Mononuclear cell (primary cell): ENCODE results near the gene SHH. TPM values are rescaled to one million over a fixed set of nuclear protein-coding genes. Genes with fewer than 3 reads are reported as not detected.

Source experiments
- H3K27me3 ChIP-seq: 2 replicates; pipeline ENCODE4 v1.6.0; 2011; ENCODE audit warnings: low read length, control low read depth; ENCODE audit not compliant: insufficient read depth
- H3K4me1 ChIP-seq: 2 replicates; pipeline ENCODE4 v1.5.1; 2011; ENCODE audit warnings: mild to moderate bottlenecking, low read length, control low read depth; ENCODE audit not compliant: insufficient read depth
- H3K4me3 ChIP-seq: 2 replicates; pipeline ENCODE4 v1.5.1; 2011; ENCODE audit warnings: mild to moderate bottlenecking, low read length, moderate library complexity
- H3K9me3 ChIP-seq: 2 replicates; pipeline ENCODE4 v1.5.1; 2011; ENCODE audit warnings: low read depth, mild to moderate bottlenecking, control low read depth, low read length
- total RNA-seq: library from RNA; depleted of rRNA; stranded (reverse); fragments of >200 nt; gene quantifications from one replicate; pipeline ENCODE4 v1.2.3, GENCODE V29; 2012

SHH gene
- total RNA-seq, 1 donor = 0.10 TPM

DNA sequence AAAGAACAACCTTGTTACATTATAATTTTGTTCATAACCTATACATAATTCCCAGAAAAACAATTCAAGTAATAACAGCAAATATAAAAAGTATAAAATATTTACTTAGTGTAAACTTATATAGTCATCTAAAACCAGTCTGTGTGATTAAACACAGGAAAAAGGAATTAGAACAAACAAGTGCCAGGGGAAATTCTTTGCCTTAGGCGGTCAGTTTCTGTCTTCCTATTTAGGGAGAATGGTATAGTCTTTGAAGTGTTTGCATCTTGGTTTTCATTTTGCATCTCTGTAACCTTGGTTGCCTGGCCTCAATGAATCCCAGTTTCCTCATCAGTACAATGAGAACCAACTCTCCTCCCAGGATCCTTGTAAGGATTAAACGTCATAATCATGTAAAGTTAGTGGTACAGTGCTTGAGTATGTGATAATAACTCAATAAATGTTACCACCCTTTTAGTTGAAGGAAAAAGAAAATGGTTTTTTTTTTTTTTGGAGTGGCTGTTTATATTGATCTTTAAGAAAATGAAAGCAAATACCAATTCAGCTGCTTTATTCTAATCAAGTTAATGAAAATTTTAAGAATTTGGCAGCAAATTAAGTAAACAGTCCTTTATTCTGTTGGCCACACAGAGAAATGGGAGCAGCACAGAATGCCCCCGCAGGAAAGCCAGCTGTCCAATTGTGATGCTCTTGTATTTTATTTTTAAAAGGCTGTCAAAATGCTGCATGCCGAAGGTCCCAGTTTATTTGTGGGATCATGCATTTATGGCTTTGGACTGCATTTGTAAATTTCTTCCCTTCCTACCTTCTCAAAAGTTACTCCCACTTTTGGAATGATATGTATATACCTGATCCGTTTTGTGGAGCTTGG, 61.8 kb downstream of the SHH start:
- H3K4me3 ChIP-seq = no peak overlapping the region
- H3K9me3 ChIP-seq = no peaks in the 10 kb centered on the region
- H3K27me3 ChIP-seq = no peaks in the 10 kb centered on the region
- H3K4me1 ChIP-seq = peaks cover 33% of the 10 kb centered on the region

Other genes with a start within 250 kb of the SHH start
- gene RBM33, start 167.8 kb downstream of the SHH start, total RNA-seq = 100 TPM